T-cell (primary cell): ENCODE results near the gene C10orf53. TPM values are rescaled to one million over a fixed set of nuclear protein-coding genes. Genes with fewer than 3 reads are reported as not detected.
A peak's percentile ranks its signal among the peaks of the same experiment; 100 is the strongest.

Source experiments
- ATAC-seq, 4 experiments: fragments of 200-7000 bp in 3 of 4; fragments of 150-1000 bp in 1 of 4; cut with Tn5 transposase; replicated peaks in 1 of 4; 1 replicate in 3 of 4; 2 replicates in 1 of 4; pipeline ENCODE4 v1.10.0; 2021; ENCODE audit warnings: moderate library complexity in 3 of 4, mild to moderate bottlenecking in 2 of 4, moderate number of reproducible peaks in 1 of 4
- CTCF ChIA-PET, 2 donors: fragments of 300-600 bp; sonication (Branson Sonifier 250); formaldehyde crosslinking; loops; one replicate each; lab custom pipeline; 2022; ENCODE audit warnings: antibody characterized with exemption in 2 of 2; lab: Charles Lee
- POLR2A ChIA-PET, 2 donors: fragments of 300-600 bp; sonication (Branson Sonifier 250); formaldehyde crosslinking; loops; one replicate each; lab custom pipeline; 2022; ENCODE audit warnings: antibody characterized with exemption in 2 of 2; lab: Charles Lee
- DNase-seq, 35 experiments: peaks; one replicate each; pipeline versions ENCODE4 v3.0.0 to v3.0.0-alpha.2; 2013 to 2023
- H3K27ac ChIP-seq: one replicate; pipeline ENCODE4 v1.5.1; 2013; ENCODE audit warnings: low read length
- H3K27me3 ChIP-seq, 2 experiments: replicated peaks in 1 of 2; 1 replicate in 1 of 2; 2 replicates in 1 of 2; pipeline versions ENCODE4 v1.6.1 to v1.7.0; 2013; ENCODE audit warnings: low read length in 1 of 2, mixed read lengths in 1 of 2; ENCODE audit not compliant: control insufficient read depth in 2 of 2, insufficient read depth in 2 of 2; ENCODE audit errors: extremely low read depth in 1 of 2
- H3K36me3 ChIP-seq, 2 donors: 1 replicate in 1 of 2; 2 replicates in 1 of 2; pipeline versions ENCODE4 v1.6.1 to v1.7.0; 2013; ENCODE audit warnings: low read length in 1 of 2; ENCODE audit not compliant: control insufficient read depth in 2 of 2, insufficient read depth in 1 of 2; ENCODE audit errors: extremely low read depth in 1 of 2
- H3K4me1 ChIP-seq, 2 experiments: 1 replicate in 1 of 2; 2 replicates in 1 of 2; pipeline versions ENCODE4 v1.6.1 to v1.7.0; 2013; ENCODE audit warnings: low read length in 2 of 2, mixed read lengths in 1 of 2; ENCODE audit not compliant: insufficient read depth in 2 of 2, control insufficient read depth in 1 of 2; ENCODE audit errors: extremely low read depth in 1 of 2
- H3K4me3 ChIP-seq, 2 donors: 1 replicate in 1 of 2; 2 replicates in 1 of 2; pipeline versions ENCODE4 v1.5.1 to v1.7.0; 2013; ENCODE audit warnings: mild to moderate bottlenecking in 2 of 2, low read length in 1 of 2, moderate library complexity in 1 of 2; ENCODE audit not compliant: control insufficient read depth in 1 of 2; ENCODE audit errors: extremely low read depth in 1 of 2
- H3K9me3 ChIP-seq: 2 replicates; pipeline ENCODE4 v1.7.0; 2013
- H3K27ac Mint-ChIP-seq, 2 donors: one replicate each; pipeline ENCODE4 v1.8.0; 2020 to 2021; ENCODE audit warnings: mild to moderate bottlenecking in 2 of 2, mixed read lengths in 2 of 2
- H3K27me3 Mint-ChIP-seq, 2 donors: one replicate each; pipeline ENCODE4 v1.8.0; 2021 to 2022; ENCODE audit warnings: mixed read lengths in 2 of 2
- H3K36me3 Mint-ChIP-seq: one replicate; pipeline ENCODE4 v1.8.0; 2021; ENCODE audit warnings: mixed read lengths
- H3K4me1 Mint-ChIP-seq, 3 donors: one replicate each; pipeline ENCODE4 v1.8.0; 2020 to 2022; ENCODE audit warnings: mixed read lengths in 3 of 3, mild to moderate bottlenecking in 1 of 3
- H3K4me3 Mint-ChIP-seq, 3 donors: one replicate each; pipeline ENCODE4 v1.8.0; 2020 to 2022; ENCODE audit warnings: mild to moderate bottlenecking in 3 of 3, mixed read lengths in 3 of 3, moderate library complexity in 3 of 3
- H3K9me3 Mint-ChIP-seq, 3 donors: one replicate each; pipeline ENCODE4 v1.8.0; 2020 to 2022; ENCODE audit warnings: mixed read lengths in 3 of 3
- WGBS: methylation state at CpG from one replicate; pipeline ENCODE4 v1.1.5; 2013; ENCODE audit warnings: missing lambda C conversion rate; ENCODE audit not compliant: insufficient coverage; 5-methylcytosine and 5-hydroxymethylcytosine counted together
- total RNA-seq, 35 experiments: library from RNA in 6 of 35; stranded (reverse) in 6 of 35; fragments of 120-200 nt in 1 of 35; gene quantifications; one replicate each; pipeline versions ENCODE4 v1.2.1 to v1.2.4 and lab custom pipeline; 2013 to 2026

The C10orf53 gene
- total RNA-seq, 5 donors from 2014 or later (not counting 1 experiment from before 2014, with no cell fraction given), result not detected

DNA sequence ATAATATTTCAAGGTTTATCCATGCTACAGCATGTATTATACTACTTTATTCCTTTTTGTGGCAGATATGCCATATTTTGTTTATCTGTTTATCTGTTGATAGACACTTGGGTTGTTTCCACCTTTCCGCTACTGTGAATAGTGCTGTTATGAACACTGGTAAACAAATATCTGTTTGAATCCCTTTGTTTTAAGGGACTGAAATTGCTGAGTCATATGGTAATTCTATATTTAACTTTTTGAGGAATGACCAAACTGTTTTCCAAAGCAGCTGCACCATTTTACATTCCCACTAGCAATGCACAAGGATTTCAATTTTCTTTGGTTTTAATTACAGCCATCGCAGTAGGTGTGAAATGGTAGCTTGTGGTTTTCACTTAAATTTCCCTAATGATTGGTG lies 3.4 kb downstream of the C10orf53 start:
- H3K27ac Mint-ChIP-seq, result no peak overlapping the region
- peaks cover 21 to 32% (median 22%) of the 10 kb centered on the region in 3 donors for H3K9me3 Mint-ChIP-seq
- no peak for DNase-seq
- no peaks in the 10 kb centered on the region for H3K9me3 ChIP-seq
- no peak overlapping the region for H3K4me3 ChIP-seq
- H3K4me1 Mint-ChIP-seq, result peaks cover 0 to 7% (median 0%) of the 10 kb centered on the region in 3 donors
- WGBS, result no CpG with 5 or more reads among the region's 2 CpGs
- ATAC-seq, result no peak
- H3K4me1 ChIP-seq, result no peaks in the 10 kb centered on the region
- POLR2A ChIA-PET, result no interaction called here
- CTCF ChIA-PET, result no interaction called here
- H3K36me3 Mint-ChIP-seq, result no peaks in the 10 kb centered on the region
- H3K4me3 Mint-ChIP-seq, result no peak overlapping the region
- no peak overlapping the region for H3K27ac ChIP-seq
- peaks cover 5 to 15% of the 10 kb centered on the region in 2 experiments for H3K27me3 ChIP-seq
- H3K36me3 ChIP-seq, result no peaks in the 10 kb centered on the region
- H3K27me3 Mint-ChIP-seq, result peaks cover 28 to 46% of the 10 kb centered on the region in 2 donors

GRCh38 chr10:49686651-49687050 lies 7.2 kb downstream of the C10orf53 start:
- Histone ChIP-seq H3K27ac (no peak overlapping the region), H3K9me3 (no peaks in the 10 kb centered on the region), H3K4me3 (no peak overlapping the region), H3K27me3 (peaks cover 13 to 33% of the 10 kb centered on the region in 2 experiments), H3K36me3 (no peaks in the 10 kb centered on the region), H3K4me1 (no peaks in the 10 kb centered on the region)
- Mint-ChIP-seq H3K4me1 (no peaks in the 10 kb centered on the region), H3K4me3 (no peak overlapping the region), H3K9me3 (peaks cover 4 to 22% (median 11%) of the 10 kb centered on the region in 3 donors), H3K27me3 (peaks cover 45 to 47% of the 10 kb centered on the region in 2 donors), H3K27ac (no peak overlapping the region), H3K36me3 (no peaks in the 10 kb centered on the region)
- no peak for ATAC-seq
- WGBS, result 75% methylated on average over 1 of the region's 4 CpGs
- POLR2A ChIA-PET, result no interaction called here
- no peak for DNase-seq
- CTCF ChIA-PET, result no interaction called here

- DNase-seq (no peak), ATAC-seq (no peak)
- no peak overlapping the region for H3K4me3 ChIP-seq
- ChIA-PET CTCF (no interaction called here), POLR2A (no interaction called here)
- no peak overlapping the region for H3K4me3 Mint-ChIP-seq
- no peaks in the 10 kb centered on the region for H3K36me3 ChIP-seq
- peaks cover 54 to 59% of the 10 kb centered on the region in 2 donors for H3K27me3 Mint-ChIP-seq
- no peak overlapping the region for H3K27ac Mint-ChIP-seq
- H3K4me1 Mint-ChIP-seq, result no peaks in the 10 kb centered on the region
- H3K9me3 ChIP-seq, result no peaks in the 10 kb centered on the region
- 43% methylated on average over 8 of the region's 8 CpGs for WGBS
- no peak overlapping the region for H3K27ac ChIP-seq
- peaks cover 0 to 13% (median 12%) of the 10 kb centered on the region in 3 donors for H3K9me3 Mint-ChIP-seq
- peaks cover 15 to 37% of the 10 kb centered on the region in 2 experiments for H3K27me3 ChIP-seq
- H3K36me3 Mint-ChIP-seq, result no peaks in the 10 kb centered on the region
- no peaks in the 10 kb centered on the region for H3K4me1 ChIP-seq
Measured at GRCh38 chr10:49688261-49688846, 8.9 kb downstream of the C10orf53 start.

DNA sequence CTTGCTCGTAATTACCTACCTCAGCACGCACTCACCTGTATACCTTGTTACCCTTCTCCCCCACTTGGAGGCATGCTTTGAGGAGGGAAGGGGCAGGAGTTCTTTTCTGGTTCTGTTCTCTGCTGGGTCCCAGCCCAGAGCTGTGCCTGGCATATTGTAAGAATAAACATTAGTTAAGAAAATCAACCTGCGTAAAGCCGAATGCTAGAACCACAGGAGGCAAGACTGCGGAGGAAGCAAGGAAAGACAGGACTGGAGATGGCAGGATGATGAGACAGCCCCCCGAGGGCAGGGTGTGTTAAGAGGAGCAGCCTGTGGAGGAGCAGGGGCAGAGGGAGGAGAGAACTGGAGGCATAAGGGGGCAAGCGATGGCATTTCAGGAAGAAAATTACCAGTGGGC lies 9.5 kb downstream of the C10orf53 start:
- DNase-seq, result no peak
- ChIA-PET CTCF (no interaction called here), POLR2A (no interaction called here)
- ATAC-seq, result no peak
- H3K36me3 Mint-ChIP-seq, result no peaks in the 10 kb centered on the region
- H3K4me1 ChIP-seq, result no peaks in the 10 kb centered on the region
- H3K4me3 ChIP-seq, result no peak overlapping the region
- peaks cover 0 to 13% (median 12%) of the 10 kb centered on the region in 3 donors for H3K9me3 Mint-ChIP-seq
- H3K4me1 Mint-ChIP-seq, result no peaks in the 10 kb centered on the region
- no peak overlapping the region for H3K4me3 Mint-ChIP-seq
- no peak overlapping the region for H3K27ac Mint-ChIP-seq
- H3K9me3 ChIP-seq, result no peaks in the 10 kb centered on the region
- H3K36me3 ChIP-seq, result no peaks in the 10 kb centered on the region
- H3K27me3 ChIP-seq, result peaks cover 15 to 39% of the 10 kb centered on the region in 2 experiments
- 19% methylated on average over 4 of the region's 7 CpGs for WGBS
- H3K27ac ChIP-seq, result no peak overlapping the region
- peaks cover 54 to 61% of the 10 kb centered on the region in 2 donors for H3K27me3 Mint-ChIP-seq

DNA sequence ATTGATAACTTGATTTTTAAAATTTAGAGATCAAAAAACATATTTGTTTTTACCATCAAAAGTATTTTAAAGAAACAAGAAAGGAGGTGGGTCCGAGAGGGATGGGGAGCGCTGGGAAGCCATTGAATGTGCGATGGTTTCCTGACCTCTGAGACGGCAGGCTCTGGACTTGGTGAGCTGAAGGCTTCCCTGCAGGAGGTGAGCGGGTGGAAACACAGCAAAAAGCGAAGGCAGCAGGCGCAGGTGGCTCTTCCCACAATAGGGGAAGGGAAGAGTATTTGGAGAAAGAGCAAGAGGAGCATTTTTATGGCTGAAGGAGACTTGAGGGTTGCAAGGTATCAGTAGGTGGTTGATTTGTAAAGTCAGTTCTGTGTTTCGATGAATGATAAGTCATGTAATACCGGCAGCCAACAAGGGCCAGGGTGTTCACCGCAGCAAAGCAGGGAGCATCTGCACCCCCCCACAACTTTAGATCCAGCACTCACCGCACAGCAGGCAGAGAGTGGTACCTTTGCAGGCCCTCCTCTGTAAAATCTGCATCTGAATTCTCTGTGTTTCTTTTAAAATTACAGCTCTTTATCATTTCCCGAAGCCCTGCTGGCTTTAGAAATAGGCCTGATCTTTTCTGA lies 10.5 kb downstream of the C10orf53 start:
- H3K36me3 ChIP-seq, result no peaks in the 10 kb centered on the region
- CTCF ChIA-PET, result no interaction called here
- ATAC-seq (no peak), DNase-seq (no peak)
- 23% methylated on average over 10 of the region's 12 CpGs for WGBS
- no peak overlapping the region for H3K27ac ChIP-seq
- POLR2A ChIA-PET, result no interaction called here
- Mint-ChIP-seq H3K9me3 (peaks cover 0 to 13% (median 9%) of the 10 kb centered on the region in 3 donors), H3K4me3 (no peak overlapping the region), H3K36me3 (no peaks in the 10 kb centered on the region), H3K27ac (no peak overlapping the region), H3K27me3 (peaks cover 55 to 59% of the 10 kb centered on the region in 2 donors), H3K4me1 (no peaks in the 10 kb centered on the region)
- no peaks in the 10 kb centered on the region for H3K4me1 ChIP-seq
- H3K4me3 ChIP-seq, result no peak overlapping the region
- no peaks in the 10 kb centered on the region for H3K9me3 ChIP-seq
- H3K27me3 ChIP-seq, result peaks cover 15 to 42% of the 10 kb centered on the region in 2 experiments

DNA sequence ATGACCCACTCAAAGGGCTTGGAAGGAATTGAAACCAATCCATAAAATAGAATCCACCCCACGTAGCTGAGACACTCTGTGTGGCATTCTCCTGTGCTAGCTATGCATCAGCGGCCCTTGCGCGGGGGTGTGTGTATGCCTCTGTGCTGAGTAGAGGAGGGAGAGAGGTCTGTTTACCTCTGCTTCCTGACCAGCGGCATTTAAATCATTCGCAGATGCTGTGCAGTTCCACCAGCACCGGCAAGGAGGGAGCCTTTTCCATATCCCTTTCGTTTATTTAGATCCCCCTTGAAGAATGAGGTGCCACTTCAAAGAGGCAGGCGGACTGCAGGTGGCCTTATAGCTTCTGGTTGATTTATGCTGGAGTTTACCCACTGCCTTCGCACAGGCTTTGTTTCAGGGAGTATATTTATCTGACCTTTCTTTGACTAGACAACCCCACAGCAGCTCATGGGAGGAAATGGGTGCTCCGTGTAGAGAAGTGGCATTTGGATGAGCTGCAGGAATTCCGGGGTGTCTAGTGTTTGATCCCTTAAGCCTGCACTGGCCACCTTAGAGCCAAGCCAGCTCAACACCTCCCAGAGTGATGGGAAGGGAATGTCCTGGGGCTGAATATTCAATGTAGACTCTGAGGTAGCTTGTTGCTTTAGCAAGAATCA lies 11.4 kb downstream of the C10orf53 start:
- H3K27me3 ChIP-seq, result peaks cover 15 to 42% of the 10 kb centered on the region in 2 experiments
- no peak overlapping the region for H3K4me3 ChIP-seq
- ChIA-PET CTCF (no interaction called here), POLR2A (no interaction called here)
- no peak overlapping the region for H3K4me3 Mint-ChIP-seq
- H3K27me3 Mint-ChIP-seq, result peaks cover 53 to 59% of the 10 kb centered on the region in 2 donors
- H3K36me3 Mint-ChIP-seq, result no peaks in the 10 kb centered on the region
- H3K9me3 ChIP-seq, result no peaks in the 10 kb centered on the region
- H3K27ac Mint-ChIP-seq, result no peak overlapping the region
- H3K36me3 ChIP-seq, result no peaks in the 10 kb centered on the region
- peaks cover 0 to 9% (median 9%) of the 10 kb centered on the region in 3 donors for H3K9me3 Mint-ChIP-seq
- no peaks in the 10 kb centered on the region for H3K4me1 ChIP-seq
- H3K27ac ChIP-seq, result no peak overlapping the region
- WGBS, result 5% methylated on average over 4 of the region's 12 CpGs
- ATAC-seq (peak in 1 of 4 experiments; percentile 27), DNase-seq (no peak)
- H3K4me1 Mint-ChIP-seq, result no peaks in the 10 kb centered on the region
